Left lung (tissue), 10 donors: ENCODE results near the gene SETX. TPM values are rescaled to one million over a fixed set of nuclear protein-coding genes. Genes with fewer than 3 reads are reported as not detected.

ENCODE experiments used
- ATAC-seq: fragments of 200-7000 bp; cut with Tn5 transposase; one replicate; pipeline ENCODE4 v1.9.1; 2020; ENCODE audit warnings: moderate library complexity
- DNase-seq, 4 donors: peaks; one replicate each; pipeline ENCODE4 v3.0.0-alpha.2; 2013 to 2020
- H3K27ac ChIP-seq, 2 donors: fragments of 200-600 bp; sonication (generic) in 1 of 2; one replicate each; pipeline versions ENCODE4 v1.5.0 to v1.8.0; 2020 to 2021
- H3K27me3 ChIP-seq, 2 donors: fragments of 200-600 bp; sonication (generic) in 1 of 2; one replicate each; pipeline versions ENCODE4 v1.5.0 to v1.8.0; 2020 to 2021
- H3K36me3 ChIP-seq, 2 donors: fragments of 200-600 bp; sonication (generic) in 1 of 2; one replicate each; pipeline versions ENCODE4 v1.5.0 to v1.8.0; 2020 to 2021
- H3K4me1 ChIP-seq, 2 donors: fragments of 200-600 bp; one replicate each; pipeline ENCODE4 v1.8.0; 2021
- H3K4me3 ChIP-seq, 2 donors: fragments of 200-600 bp; sonication (generic) in 1 of 2; one replicate each; pipeline versions ENCODE4 v1.5.0 to v1.8.0; 2020 to 2021; ENCODE audit warnings: mild to moderate bottlenecking in 1 of 2
- H3K9me3 ChIP-seq, 2 donors: fragments of 200-600 bp; sonication (generic) in 1 of 2; one replicate each; pipeline versions ENCODE4 v1.5.0 to v1.8.0; 2020 to 2021
- intact Hi-C, 2 donors: fragments of 100-400 bp; cut with DNase I; formaldehyde crosslinking; loops; one replicate each; pipeline versions ENCODE4 v1.11.2 to v1.14.2; 2022
- polyA plus RNA-seq, 6 donors: library from polyadenylated mRNA; unstranded; fragments of 120-200 nt; gene quantifications; one replicate each; pipeline ENCODE4 v1.2.1, GENCODE V29; 2013; ENCODE audit not compliant: insufficient read length in 6 of 6
- total RNA-seq, 2 donors: library from RNA; stranded (reverse); fragmentation: NEBNext Ultra II Directional; extraction: Animal tissue kit (Norgen Biotek cat#: 25700); gene quantifications; one replicate each; pipeline ENCODE4 v1.2.1, GENCODE V29; 2021
- TF ChIP-seq, protein P1 (sequence below), 2 donors: fragments of 200-600 bp; sonication (generic) in 1 of 2; IDR thresholded peaks; one replicate each; pipeline versions ENCODE4 v1.5.0 to v1.8.0; 2021; ENCODE audit warnings: antibody characterized with exemption in 2 of 2
- donor health status: DM: no; HTN: yes; CAD: no.
- donor health status: DM: no; HTN: no; CAD: no.

Gene SETX
- total and polyA plus RNA-seq, 8 donors, result 42.2 to 68.9 (median 62.2) TPM

GRCh38 chr9:132260846-132261245 is 93.9 kb downstream of the SETX start:
- ATAC-seq, result peak; percentile 85
- H3K27me3 ChIP-seq, result no peaks in the 10 kb centered on the region
- peaks cover 0 to 43% of the 10 kb centered on the region in 2 donors for H3K36me3 ChIP-seq
- no peak overlapping the region for H3K27ac ChIP-seq
- TF ChIP-seq, protein P1, sequence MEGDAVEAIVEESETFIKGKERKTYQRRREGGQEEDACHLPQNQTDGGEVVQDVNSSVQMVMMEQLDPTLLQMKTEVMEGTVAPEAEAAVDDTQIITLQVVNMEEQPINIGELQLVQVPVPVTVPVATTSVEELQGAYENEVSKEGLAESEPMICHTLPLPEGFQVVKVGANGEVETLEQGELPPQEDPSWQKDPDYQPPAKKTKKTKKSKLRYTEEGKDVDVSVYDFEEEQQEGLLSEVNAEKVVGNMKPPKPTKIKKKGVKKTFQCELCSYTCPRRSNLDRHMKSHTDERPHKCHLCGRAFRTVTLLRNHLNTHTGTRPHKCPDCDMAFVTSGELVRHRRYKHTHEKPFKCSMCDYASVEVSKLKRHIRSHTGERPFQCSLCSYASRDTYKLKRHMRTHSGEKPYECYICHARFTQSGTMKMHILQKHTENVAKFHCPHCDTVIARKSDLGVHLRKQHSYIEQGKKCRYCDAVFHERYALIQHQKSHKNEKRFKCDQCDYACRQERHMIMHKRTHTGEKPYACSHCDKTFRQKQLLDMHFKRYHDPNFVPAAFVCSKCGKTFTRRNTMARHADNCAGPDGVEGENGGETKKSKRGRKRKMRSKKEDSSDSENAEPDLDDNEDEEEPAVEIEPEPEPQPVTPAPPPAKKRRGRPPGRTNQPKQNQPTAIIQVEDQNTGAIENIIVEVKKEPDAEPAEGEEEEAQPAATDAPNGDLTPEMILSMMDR (IDR thresholded peaks at IDR 0.05), result no peak
- H3K4me3 ChIP-seq, result no peak overlapping the region
- no peaks in the 10 kb centered on the region for H3K9me3 ChIP-seq
- intact Hi-C loops, result no loop called here
- H3K4me1 ChIP-seq, result peaks cover 7 to 17% of the 10 kb centered on the region in 2 donors
- DNase-seq, result no peak

- H3K4me3 ChIP-seq, result no peak overlapping the region
- H3K9me3 ChIP-seq, result peaks cover 0 to 4% of the 10 kb centered on the region in 2 donors
- H3K4me1 ChIP-seq, result no peaks in the 10 kb centered on the region
- intact Hi-C loops, result no loop called here
- no peak overlapping the region for H3K27ac ChIP-seq
- peak in 1 of 4 donors; percentile 68 for DNase-seq
- no peaks in the 10 kb centered on the region for H3K36me3 ChIP-seq
- peaks cover 0 to 38% of the 10 kb centered on the region in 2 donors for H3K27me3 ChIP-seq
- TF ChIP-seq, protein P1 (IDR thresholded peaks at IDR 0.05), result no peak
- ATAC-seq, result no peak
These were observed 104.2 kb downstream of the SETX start for GRCh38 chr9:132250324-132251262.

GRCh38 chr9:132249690-132250089 is 105.1 kb downstream of the SETX start:
- intact Hi-C loops, result no loop called here
- H3K4me1 ChIP-seq, result no peaks in the 10 kb centered on the region
- DNase-seq, result peak in 1 of 4 donors; percentile 40
- no peaks in the 10 kb centered on the region for H3K36me3 ChIP-seq
- ATAC-seq, result no peak
- H3K4me3 ChIP-seq, result no peak overlapping the region
- no peak overlapping the region for H3K27ac ChIP-seq
- peaks cover 0 to 4% of the 10 kb centered on the region in 2 donors for H3K9me3 ChIP-seq
- TF ChIP-seq, protein P1 (IDR thresholded peaks at IDR 0.05), result no peak
- H3K27me3 ChIP-seq, result peaks cover 0 to 45% of the 10 kb centered on the region in 2 donors

- Histone ChIP-seq H3K4me3 (no peak overlapping the region), H3K9me3 (peaks cover 0 to 4% of the 10 kb centered on the region in 2 donors), H3K27ac (no peak overlapping the region), H3K27me3 (peaks cover 0 to 45% of the 10 kb centered on the region in 2 donors), H3K36me3 (no peaks in the 10 kb centered on the region), H3K4me1 (no peaks in the 10 kb centered on the region)
- ATAC-seq (peak; percentile 83), DNase-seq (peak in 2 of 4 donors; percentile 77 to 83)
- TF ChIP-seq, protein P1 (IDR thresholded peaks at IDR 0.05), result no peak
- intact Hi-C loops, result no loop called here
These were observed 105.7 kb downstream of the SETX start for GRCh38 chr9:132249123-132249522.

DNA sequence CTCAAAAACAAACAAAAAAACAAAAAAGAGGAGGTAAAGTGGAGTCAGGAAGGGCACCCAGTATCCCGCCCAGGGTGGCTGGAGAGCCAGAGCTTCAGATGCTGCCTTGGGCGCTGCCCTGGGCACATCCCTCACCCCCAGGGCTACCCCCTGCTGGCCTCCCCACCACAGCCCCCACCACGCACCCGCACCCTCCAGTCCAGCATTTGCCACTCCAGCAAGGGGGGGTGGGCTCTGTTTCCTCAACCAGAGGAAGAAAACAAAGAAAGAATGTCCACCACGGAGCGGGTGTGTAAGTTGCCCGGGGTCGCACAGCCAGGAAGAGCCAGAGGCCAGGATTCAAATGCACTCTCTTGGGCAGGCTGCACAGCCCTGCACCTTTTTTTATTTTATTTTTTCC is 106.8 kb downstream of the SETX start:
- Histone ChIP-seq H3K27ac (no peak overlapping the region), H3K4me1 (peaks cover 0 to 5% of the 10 kb centered on the region in 2 donors), H3K4me3 (no peak overlapping the region), H3K27me3 (peaks cover 0 to 35% of the 10 kb centered on the region in 2 donors), H3K9me3 (peaks cover 0 to 4% of the 10 kb centered on the region in 2 donors), H3K36me3 (no peaks in the 10 kb centered on the region)
- peak in 1 of 4 donors; percentile 55 for DNase-seq
- TF ChIP-seq, protein P1 (IDR thresholded peaks at IDR 0.05), result no peak
- no peak for ATAC-seq
- intact Hi-C loops, result no loop called here
